Esophagus squamous epithelium (tissue), 5 donors: ENCODE measurements around the gene ROR2. TPM values are rescaled to one million over a fixed set of nuclear protein-coding genes. Genes with fewer than 3 reads are reported as not detected.
A peak's percentile ranks its signal among the peaks of the same experiment; 100 is the strongest.

Experiments
- DNase-seq: peaks from one replicate; lab custom pipeline; 2025; lab: John Stamatoyannopoulos, UW
- H3K27ac ChIP-seq, 4 donors: fragments of 200-600 bp; sonication (generic); one replicate each; pipeline ENCODE4 v1.5.1; 2016 to 2019; ENCODE audit warnings: mild to moderate bottlenecking in 1 of 4
- H3K27me3 ChIP-seq, 4 donors: fragments of 200-600 bp; sonication (generic); 1 replicate in 3 of 4; 2 replicates in 1 of 4; pipeline versions ENCODE4 v1.5.1 to v1.6.0; 2017 to 2021; ENCODE audit warnings: antibody characterized with exemption in 1 of 4
- H3K36me3 ChIP-seq, 3 donors: fragments of 200-600 bp; sonication (generic); one replicate each; pipeline ENCODE4 v1.5.1; 2016 to 2019
- H3K4me1 ChIP-seq, 3 donors: fragments of 200-600 bp; sonication (generic); one replicate each; pipeline ENCODE4 v1.5.1; 2017 to 2019
- H3K4me3 ChIP-seq, 4 donors: fragments of 200-600 bp; sonication (generic); 1 replicate in 3 of 4; 2 replicates in 1 of 4; pipeline ENCODE4 v1.5.1; 2016 to 2019; ENCODE audit warnings: mild to moderate bottlenecking in 2 of 4, moderate library complexity in 1 of 4
- H3K9me3 ChIP-seq, 3 donors: fragments of 200-600 bp; sonication (generic); one replicate each; pipeline ENCODE4 v1.5.1; 2016 to 2019
- POLR2A ChIP-seq, 4 donors: fragments of 450-650 bp; IDR thresholded peaks; one replicate each; pipeline ENCODE4 v1.6.1; 2017; ENCODE audit warnings: antibody characterized with exemption in 4 of 4, mild to moderate bottlenecking in 4 of 4, moderate library complexity in 3 of 4
- WGBS, 2 donors: methylation state at CpG; one replicate each; pipeline ENCODE4 v1.1.5; 2018; 5-methylcytosine and 5-hydroxymethylcytosine counted together
- intact Hi-C: fragments of 100-400 bp; cut with DNase I; formaldehyde crosslinking; loops from one replicate; pipeline ENCODE4 v1.15.0; 2022
- total RNA-seq, 4 donors: library from RNA; depleted of rRNA; stranded (reverse); fragments of >200 nt; gene quantifications; one replicate each; pipeline ENCODE4 v1.1.0, GENCODE V29; 2016
- TF ChIP-seq, protein P1 (sequence below), 6 experiments: fragments of 450-650 bp in 4 of 6; fragments of 200-600 bp in 2 of 6; sonication (generic) in 2 of 6; IDR thresholded peaks; one replicate each; pipeline ENCODE4 v1.5.1; 2016 to 2019; ENCODE audit warnings: antibody characterized with exemption in 6 of 6, mild to moderate bottlenecking in 4 of 6, moderate library complexity in 4 of 6
- donor health status: DM: yes; HTN: yes; CAD: no.

The ROR2 gene
- total RNA-seq, 4 donors from 2014 or later = 0.68 to 12.6 (median 3.7) TPM

GRCh38 chr9:91820126-91820750, 129.8 kb downstream of the ROR2 start:
- no peaks in the 10 kb centered on the region for H3K9me3 ChIP-seq

GRCh38 chr9:91818647-91819403, 131.2 kb downstream of the ROR2 start:
- DNase-seq = no peak
- Histone ChIP-seq H3K9me3 (no peaks in the 10 kb centered on the region), H3K36me3 (no peaks in the 10 kb centered on the region), H3K4me1 (peaks cover 0 to 41% (median 8%) of the 10 kb centered on the region in 3 donors), H3K4me3 (no peak overlapping the region), H3K27ac (peak overlapping the region in 3 of 4 donors; percentile 40 to 87 (median 82)), H3K27me3 (peaks cover 0 to 80% (median 0%) of the 10 kb centered on the region in 4 donors)
- TF ChIP-seq POLR2A (IDR thresholded peaks at IDR 0.05) = no peak
- TF ChIP-seq, protein P1, sequence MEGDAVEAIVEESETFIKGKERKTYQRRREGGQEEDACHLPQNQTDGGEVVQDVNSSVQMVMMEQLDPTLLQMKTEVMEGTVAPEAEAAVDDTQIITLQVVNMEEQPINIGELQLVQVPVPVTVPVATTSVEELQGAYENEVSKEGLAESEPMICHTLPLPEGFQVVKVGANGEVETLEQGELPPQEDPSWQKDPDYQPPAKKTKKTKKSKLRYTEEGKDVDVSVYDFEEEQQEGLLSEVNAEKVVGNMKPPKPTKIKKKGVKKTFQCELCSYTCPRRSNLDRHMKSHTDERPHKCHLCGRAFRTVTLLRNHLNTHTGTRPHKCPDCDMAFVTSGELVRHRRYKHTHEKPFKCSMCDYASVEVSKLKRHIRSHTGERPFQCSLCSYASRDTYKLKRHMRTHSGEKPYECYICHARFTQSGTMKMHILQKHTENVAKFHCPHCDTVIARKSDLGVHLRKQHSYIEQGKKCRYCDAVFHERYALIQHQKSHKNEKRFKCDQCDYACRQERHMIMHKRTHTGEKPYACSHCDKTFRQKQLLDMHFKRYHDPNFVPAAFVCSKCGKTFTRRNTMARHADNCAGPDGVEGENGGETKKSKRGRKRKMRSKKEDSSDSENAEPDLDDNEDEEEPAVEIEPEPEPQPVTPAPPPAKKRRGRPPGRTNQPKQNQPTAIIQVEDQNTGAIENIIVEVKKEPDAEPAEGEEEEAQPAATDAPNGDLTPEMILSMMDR (IDR thresholded peaks at IDR 0.05) = no peak
- 81 to 85% methylated on average over 7 of the region's 15 CpGs for WGBS, 2 donors
- intact Hi-C loops = no loop called here

More at GRCh38 chr9:91820126-91820750, 129.8 kb downstream of the ROR2 start:
- Histone ChIP-seq H3K36me3 (no peaks in the 10 kb centered on the region), H3K4me3 (no peak overlapping the region), H3K27me3 (peaks cover 0 to 75% (median 0%) of the 10 kb centered on the region in 4 donors), H3K4me1 (peaks cover 0 to 40% (median 17%) of the 10 kb centered on the region in 3 donors), H3K27ac (peak overlapping the region in 2 of 4 donors; percentile 36 to 39)
- no peak for TF ChIP-seq POLR2A (IDR thresholded peaks at IDR 0.05)
- TF ChIP-seq, protein P1 (IDR thresholded peaks at IDR 0.05) = no peak
- intact Hi-C loops = no loop called here
- WGBS, 2 donors = 72 to 77% methylated on average over 7 to 9 of the region's 11 CpGs
- no peak for DNase-seq

GRCh38 chr9:91818225-91818585, 131.8 kb downstream of the ROR2 start:
- peak overlapping the region in 3 of 4 donors; percentile 69 to 87 (median 82) for H3K27ac ChIP-seq
- WGBS, 2 donors = 8 to 11% methylated on average over 1 to 3 of the region's 3 CpGs
- intact Hi-C loops = no loop called here

DNA sequence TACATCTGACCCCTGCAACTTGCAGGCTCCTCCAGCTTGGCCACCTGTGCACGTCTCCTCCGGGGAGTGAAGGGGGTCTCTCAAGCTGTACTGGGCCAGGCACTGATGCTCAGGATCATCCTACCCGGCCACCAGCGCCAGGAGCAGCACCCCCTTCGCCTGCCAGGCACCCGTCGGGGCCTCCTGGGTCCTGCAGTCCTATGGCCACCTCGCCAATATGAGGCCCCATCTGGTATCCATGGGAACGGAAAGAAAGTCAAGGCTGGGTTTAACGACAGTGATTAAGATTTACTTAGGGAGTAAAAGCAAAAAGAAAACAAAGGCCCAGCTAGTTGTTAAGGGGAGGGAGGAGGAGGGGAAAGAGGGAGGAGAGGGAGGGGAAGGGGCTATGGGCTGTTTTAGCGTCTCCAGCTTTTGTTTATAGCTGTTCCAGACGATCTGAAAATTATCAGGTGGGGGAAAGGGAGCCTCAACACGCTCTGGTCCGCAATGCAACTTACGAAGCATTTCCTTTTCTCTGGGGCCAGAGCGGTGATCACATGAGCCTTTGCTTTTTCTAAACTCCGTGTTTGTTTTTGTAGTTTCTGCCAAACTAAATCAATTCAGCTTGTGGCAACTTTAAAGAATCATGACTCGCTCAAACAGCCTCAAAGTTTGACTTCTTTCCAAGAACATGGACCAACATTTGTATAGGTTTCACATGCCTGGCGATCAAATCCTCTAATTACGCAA, 132.4 kb downstream of the ROR2 start:
- H3K36me3 ChIP-seq = no peaks in the 10 kb centered on the region
- TF ChIP-seq, protein P1 (IDR thresholded peaks at IDR 0.05) = no peak
- TF ChIP-seq POLR2A (IDR thresholded peaks at IDR 0.05) = no peak
- 22 to 35% methylated on average over 18 to 19 of the region's 20 CpGs for WGBS, 2 donors
- peak overlapping the region; percentile 43 to 87 (median 76) for H3K27ac ChIP-seq
- peak overlapping the region in 1 of 4 donors; percentile 29 for H3K4me3 ChIP-seq
- H3K4me1 ChIP-seq = peaks cover 0 to 47% (median 8%) of the 10 kb centered on the region in 3 donors
- H3K9me3 ChIP-seq = no peaks in the 10 kb centered on the region
- no peak for DNase-seq
- intact Hi-C loops = no loop called here
- H3K27me3 ChIP-seq = peaks cover 0 to 87% (median 0%) of the 10 kb centered on the region in 4 donors

More at GRCh38 chr9:91818225-91818585, 131.8 kb downstream of the ROR2 start:
- Histone ChIP-seq H3K4me1 (peaks cover 0 to 47% (median 8%) of the 10 kb centered on the region in 3 donors), H3K36me3 (no peaks in the 10 kb centered on the region), H3K4me3 (no peak overlapping the region), H3K9me3 (no peaks in the 10 kb centered on the region), H3K27me3 (peaks cover 0 to 86% (median 0%) of the 10 kb centered on the region in 4 donors)
- no peak for DNase-seq
- TF ChIP-seq, protein P1 (IDR thresholded peaks at IDR 0.05) = no peak
- no peak for TF ChIP-seq POLR2A (IDR thresholded peaks at IDR 0.05)
